HEK293 (cell line): ENCODE results near the gene MYZAP.

Experiments used
- CTCF ChIA-PET: fragments of 350-600 bp; formaldehyde crosslinking; extraction: SDS; loops from one replicate; lab custom pipeline; 2021; ENCODE audit warnings: antibody characterized with exemption; lab: Yijun Ruan, JAX
- POLR2A ChIA-PET: fragments of 300-600 bp; formaldehyde crosslinking; extraction: SDS; loops from one replicate; lab custom pipeline; 2020; ENCODE audit warnings: antibody characterized with exemption, inconsistent platforms; lab: Yijun Ruan, JAX
- H3K27ac ChIP-seq: fragments of 200-500 bp; sonication (Bioruptor generic); 2 replicates; pipeline ENCODE4 v1.5.1; 2014; ENCODE audit warnings: low read depth, low read length, control low read depth, inconsistent platforms; ENCODE audit errors: extremely low read depth
- H3K36me3 ChIP-seq, 2 experiments: fragments of 200-500 bp in 1 of 2; sonication (Bioruptor generic) in 1 of 2; 1 replicate in 1 of 2; 2 replicates in 1 of 2; pipeline ENCODE4 v1.5.1; 2014 to 2017; ENCODE audit warnings: inconsistent platforms in 2 of 2, low read length in 2 of 2; ENCODE audit not compliant: control insufficient read depth in 2 of 2, insufficient read depth in 1 of 2
- H3K4me1 ChIP-seq: fragments of 200-500 bp; sonication (Bioruptor generic); 2 replicates; pipeline ENCODE4 v1.5.1; 2014; ENCODE audit warnings: mild to moderate bottlenecking, low read length, inconsistent platforms; ENCODE audit not compliant: control insufficient read depth, insufficient read depth
- H3K4me3 ChIP-seq: 2 replicates; pipeline ENCODE4 v1.5.1; 2011; ENCODE audit warnings: low read depth, mild to moderate bottlenecking, control low read depth, low read length, moderate library complexity
- H3K9me3 ChIP-seq: fragments of 200-500 bp; sonication (Bioruptor generic); 2 replicates; pipeline ENCODE4 v1.5.1; 2014; ENCODE audit warnings: low read depth, low read length, inconsistent platforms; ENCODE audit not compliant: control insufficient read depth, insufficient read depth
- AEBP2 ChIP-seq: fragments of 450-650 bp; formaldehyde crosslinking; IDR thresholded peaks from 2 replicates; pipeline ENCODE4 v1.5.1; 2016; ENCODE audit warnings: missing biosample characterization, missing genetic modification characterization, borderline replicate concordance
- EGR2 ChIP-seq: fragments of 450-650 bp; formaldehyde crosslinking; IDR thresholded peaks from 2 replicates; pipeline ENCODE4 v1.5.1; 2016; ENCODE audit warnings: low read depth, missing biosample characterization, missing genetic modification characterization
- FEZF1 ChIP-seq: fragments of 450-650 bp; formaldehyde crosslinking; IDR thresholded peaks from 2 replicates; pipeline ENCODE4 v1.5.1; 2016; ENCODE audit warnings: missing biosample characterization, missing genetic modification characterization
- GFI1B ChIP-seq: fragments of 450-650 bp; formaldehyde crosslinking; IDR thresholded peaks from 2 replicates; pipeline ENCODE4 v1.5.1; 2016; ENCODE audit warnings: missing biosample characterization, missing genetic modification characterization
- GLI4 ChIP-seq: fragments of 450-650 bp; formaldehyde crosslinking; IDR thresholded peaks from 2 replicates; pipeline ENCODE4 v1.5.1; 2016; ENCODE audit warnings: missing biosample characterization, missing genetic modification characterization
- KLF16 ChIP-seq: fragments of 450-650 bp; formaldehyde crosslinking; IDR thresholded peaks from 2 replicates; pipeline ENCODE4 v1.5.1; 2017; ENCODE audit warnings: missing biosample characterization, missing genetic modification characterization
- PRDM4 ChIP-seq: fragments of 450-650 bp; formaldehyde crosslinking; IDR thresholded peaks from 2 replicates; pipeline ENCODE4 v1.5.1; 2017; ENCODE audit warnings: missing biosample characterization, missing genetic modification characterization
- SP3 ChIP-seq: fragments of 450-650 bp; formaldehyde crosslinking; IDR thresholded peaks from 2 replicates; pipeline ENCODE4 v1.5.1; 2016; ENCODE audit warnings: missing biosample characterization, missing genetic modification characterization
- YY1 ChIP-seq: fragments of 450-650 bp; formaldehyde crosslinking; IDR thresholded peaks from 2 replicates; pipeline ENCODE4 v1.5.1; 2018; ENCODE audit warnings: missing biosample characterization, missing genetic modification characterization
- ZBTB48 ChIP-seq: fragments of 450-650 bp; formaldehyde crosslinking; IDR thresholded peaks from 2 replicates; pipeline ENCODE4 v1.5.1; 2016; ENCODE audit warnings: missing biosample characterization, missing genetic modification characterization
- ZFP3 ChIP-seq: fragments of 450-650 bp; formaldehyde crosslinking; IDR thresholded peaks from 2 replicates; pipeline ENCODE4 v1.5.1; 2016; ENCODE audit warnings: low read depth, missing biosample characterization, missing genetic modification characterization
- ZNF133 ChIP-seq: fragments of 450-650 bp; formaldehyde crosslinking; IDR thresholded peaks from 2 replicates; pipeline ENCODE4 v1.5.1; 2016; ENCODE audit warnings: missing biosample characterization, missing genetic modification characterization
- ZNF155 ChIP-seq: fragments of 450-650 bp; formaldehyde crosslinking; IDR thresholded peaks from 2 replicates; pipeline ENCODE4 v1.5.1; 2016; ENCODE audit warnings: missing biosample characterization, missing genetic modification characterization
- ZNF223 ChIP-seq: fragments of 450-650 bp; formaldehyde crosslinking; IDR thresholded peaks from 2 replicates; pipeline ENCODE4 v1.5.1; 2016; ENCODE audit warnings: missing biosample characterization, missing genetic modification characterization
- ZNF248 ChIP-seq: fragments of 450-650 bp; formaldehyde crosslinking; IDR thresholded peaks from 2 replicates; pipeline ENCODE4 v1.5.1; 2017; ENCODE audit warnings: missing biosample characterization, missing genetic modification characterization
- ZNF292 ChIP-seq: fragments of 450-650 bp; formaldehyde crosslinking; IDR thresholded peaks from 2 replicates; pipeline ENCODE4 v1.5.1; 2016; ENCODE audit warnings: low read depth, missing biosample characterization, missing genetic modification characterization, borderline replicate concordance
- ZNF341 ChIP-seq: fragments of 450-650 bp; formaldehyde crosslinking; IDR thresholded peaks from 2 replicates; pipeline ENCODE4; 2016; ENCODE audit warnings: low read depth, missing biosample characterization, missing genetic modification characterization
- ZNF549 ChIP-seq: fragments of 450-650 bp; IDR thresholded peaks from 2 replicates; pipeline ENCODE4 v1.5.1; 2018; ENCODE audit warnings: missing biosample characterization, missing genetic modification characterization, mild to moderate bottlenecking, inconsistent platforms, moderate library complexity
- ZNF571 ChIP-seq: fragments of 450-650 bp; formaldehyde crosslinking; IDR thresholded peaks from 2 replicates; pipeline ENCODE4 v1.5.0; 2017; ENCODE audit warnings: missing biosample characterization, missing genetic modification characterization
- ZNF585B ChIP-seq: fragments of 450-650 bp; formaldehyde crosslinking; IDR thresholded peaks from 2 replicates; pipeline ENCODE4 v1.5.1; 2016; ENCODE audit warnings: missing biosample characterization, missing genetic modification characterization
- ZNF596 ChIP-seq: fragments of 450-650 bp; IDR thresholded peaks from 2 replicates; pipeline ENCODE4 v1.5.0; 2018; ENCODE audit warnings: missing biosample characterization, mild to moderate bottlenecking, missing genetic modification characterization, moderate library complexity
- ZNF610 ChIP-seq: fragments of 450-650 bp; formaldehyde crosslinking; IDR thresholded peaks from 2 replicates; pipeline ENCODE4 v1.5.1; 2016; ENCODE audit warnings: missing biosample characterization, missing genetic modification characterization, borderline replicate concordance
- ZNF645 ChIP-seq: fragments of 450-650 bp; formaldehyde crosslinking; IDR thresholded peaks from 2 replicates; pipeline ENCODE4; 2016; ENCODE audit warnings: missing biosample characterization, missing genetic modification characterization
- ZNF747 ChIP-seq: fragments of 450-650 bp; formaldehyde crosslinking; IDR thresholded peaks from 2 replicates; pipeline ENCODE4 v1.5.1; 2016; ENCODE audit warnings: missing biosample characterization, missing genetic modification characterization
- ZNF792 ChIP-seq: fragments of 450-650 bp; formaldehyde crosslinking; IDR thresholded peaks from 2 replicates; pipeline ENCODE4 v1.5.1; 2016; ENCODE audit warnings: missing biosample characterization, missing genetic modification characterization
- ZSCAN5A ChIP-seq: fragments of 450-650 bp; formaldehyde crosslinking; IDR thresholded peaks from 2 replicates; pipeline ENCODE4 v1.5.1; 2016; ENCODE audit warnings: missing biosample characterization, missing genetic modification characterization

The MYZAP gene

GRCh38 chr15:57598346-57598745 is 6.6 kb downstream of the MYZAP start:
- H3K9me3 ChIP-seq, result no peaks in the 10 kb centered on the region
- no peak overlapping the region for H3K4me3 ChIP-seq
- no peak overlapping the region for H3K27ac ChIP-seq
- ChIA-PET POLR2A (no interaction called here), CTCF (no interaction called here)
- H3K36me3 ChIP-seq, result no peaks in the 10 kb centered on the region
- TF ChIP-seq GFI1B (tag by site-specific recombination) (no peak), ZBTB48 (tag by site-specific recombination) (no peak), ZNF792 (tag by site-specific recombination) (no peak), ZNF747 (no peak), EGR2 (tag by site-specific recombination) (no peak), ZNF155 (tag by site-specific recombination) (no peak), ZNF549 (tag by site-specific recombination) (no peak), ZFP3 (tag by site-specific recombination) (no peak)
- H3K4me1 ChIP-seq, result no peaks in the 10 kb centered on the region

- ChIA-PET CTCF (no interaction called here), POLR2A (interaction anchor here (0.7 kb wide), 1 partner anchor 228 kb away, joined by 6 read pairs; no protein-coding TSS in a partner anchor)
- TF ChIP-seq ZNF596 (tag by site-specific recombination), result no peak
- no peak for TF ChIP-seq ZNF645 (tag by site-specific recombination)
- TF ChIP-seq GLI4 (tag by site-specific recombination), result no peak
- TF ChIP-seq ZNF610 (tag by site-specific recombination), result no peak
- no peak for TF ChIP-seq FEZF1
- no peak for TF ChIP-seq SP3 (tag by site-specific recombination)
- Histone ChIP-seq H3K4me1 (no peaks in the 10 kb centered on the region), H3K27ac (no peak overlapping the region), H3K36me3 (no peaks in the 10 kb centered on the region), H3K4me3 (no peak overlapping the region), H3K9me3 (no peaks in the 10 kb centered on the region)
Measured at GRCh38 chr15:57599296-57599810, 7.6 kb downstream of the MYZAP start.

- H3K36me3 ChIP-seq, result no peaks in the 10 kb centered on the region
- no peaks in the 10 kb centered on the region for H3K4me1 ChIP-seq
- CTCF ChIA-PET, result no interaction called here
- H3K27ac ChIP-seq, result no peak overlapping the region
- no peak for TF ChIP-seq ZNF292
- no peak for TF ChIP-seq AEBP2 (tag by site-specific recombination)
- TF ChIP-seq ZNF585B (tag by site-specific recombination), result no peak
- TF ChIP-seq ZNF571 (tag by site-specific recombination), result no peak
- TF ChIP-seq ZNF223 (tag by site-specific recombination), result no peak
- TF ChIP-seq ZSCAN5A (tag by site-specific recombination), result no peak
- TF ChIP-seq ZNF133 (tag by site-specific recombination), result no peak
- no peak for TF ChIP-seq ZNF248
- no peak for TF ChIP-seq ZNF341 (tag by site-specific recombination)
- no peak for TF ChIP-seq PRDM4 (tag by site-specific recombination)
- no peak for TF ChIP-seq YY1
- TF ChIP-seq KLF16 (tag by site-specific recombination), result no peak
- POLR2A ChIA-PET, result no interaction called here
- H3K4me3 ChIP-seq, result no peak overlapping the region
- H3K9me3 ChIP-seq, result no peaks in the 10 kb centered on the region
Measured at GRCh38 chr15:57600197-57600596, 8.5 kb downstream of the MYZAP start.
